ENCODE data around the gene CBL.

CBL gene

DNA sequence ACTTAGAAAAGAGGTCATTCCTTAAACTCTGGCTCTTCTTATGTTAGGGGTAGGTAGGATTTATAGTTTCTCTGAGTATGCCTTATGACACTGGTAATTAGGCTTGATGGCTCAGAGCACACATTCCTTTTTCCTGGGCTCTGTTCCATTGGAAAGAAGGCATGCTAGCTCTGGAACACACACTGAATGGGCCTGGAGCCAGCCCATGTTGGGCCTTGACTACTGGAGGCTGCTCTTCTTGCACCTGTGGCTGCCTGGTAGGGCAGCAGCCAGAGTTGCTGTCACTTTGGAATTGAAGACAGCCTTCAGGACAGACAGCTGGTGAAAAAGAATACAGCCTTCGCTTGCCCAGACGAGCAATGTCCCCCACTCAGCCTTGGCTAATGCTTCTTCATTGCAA, 92.6 kb downstream of the CBL start:
- TF ChIP-seq, protein P1, sequence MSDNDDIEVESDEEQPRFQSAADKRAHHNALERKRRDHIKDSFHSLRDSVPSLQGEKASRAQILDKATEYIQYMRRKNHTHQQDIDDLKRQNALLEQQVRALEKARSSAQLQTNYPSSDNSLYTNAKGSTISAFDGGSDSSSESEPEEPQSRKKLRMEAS (IDR thresholded peaks at IDR 0.05): no peak
- TF ChIP-seq ZBTB7A (IDR thresholded peaks at IDR 0.05; ENCODE audit: low read depth) (no peak), TAF1 (IDR thresholded peaks at IDR 0.05; ENCODE audit: low read depth) (no peak), EGR1 (IDR thresholded peaks at IDR 0.05) (no peak), YY1 (IDR thresholded peaks at IDR 0.05; ENCODE audit: low read depth) (no peak), TEAD4 (IDR thresholded peaks at IDR 0.05) (no peak), FOXM1 (IDR thresholded peaks at IDR 0.05; ENCODE audit: borderline replicate concordance, low read depth) (no peak)
- TF ChIP-seq, protein P2, sequence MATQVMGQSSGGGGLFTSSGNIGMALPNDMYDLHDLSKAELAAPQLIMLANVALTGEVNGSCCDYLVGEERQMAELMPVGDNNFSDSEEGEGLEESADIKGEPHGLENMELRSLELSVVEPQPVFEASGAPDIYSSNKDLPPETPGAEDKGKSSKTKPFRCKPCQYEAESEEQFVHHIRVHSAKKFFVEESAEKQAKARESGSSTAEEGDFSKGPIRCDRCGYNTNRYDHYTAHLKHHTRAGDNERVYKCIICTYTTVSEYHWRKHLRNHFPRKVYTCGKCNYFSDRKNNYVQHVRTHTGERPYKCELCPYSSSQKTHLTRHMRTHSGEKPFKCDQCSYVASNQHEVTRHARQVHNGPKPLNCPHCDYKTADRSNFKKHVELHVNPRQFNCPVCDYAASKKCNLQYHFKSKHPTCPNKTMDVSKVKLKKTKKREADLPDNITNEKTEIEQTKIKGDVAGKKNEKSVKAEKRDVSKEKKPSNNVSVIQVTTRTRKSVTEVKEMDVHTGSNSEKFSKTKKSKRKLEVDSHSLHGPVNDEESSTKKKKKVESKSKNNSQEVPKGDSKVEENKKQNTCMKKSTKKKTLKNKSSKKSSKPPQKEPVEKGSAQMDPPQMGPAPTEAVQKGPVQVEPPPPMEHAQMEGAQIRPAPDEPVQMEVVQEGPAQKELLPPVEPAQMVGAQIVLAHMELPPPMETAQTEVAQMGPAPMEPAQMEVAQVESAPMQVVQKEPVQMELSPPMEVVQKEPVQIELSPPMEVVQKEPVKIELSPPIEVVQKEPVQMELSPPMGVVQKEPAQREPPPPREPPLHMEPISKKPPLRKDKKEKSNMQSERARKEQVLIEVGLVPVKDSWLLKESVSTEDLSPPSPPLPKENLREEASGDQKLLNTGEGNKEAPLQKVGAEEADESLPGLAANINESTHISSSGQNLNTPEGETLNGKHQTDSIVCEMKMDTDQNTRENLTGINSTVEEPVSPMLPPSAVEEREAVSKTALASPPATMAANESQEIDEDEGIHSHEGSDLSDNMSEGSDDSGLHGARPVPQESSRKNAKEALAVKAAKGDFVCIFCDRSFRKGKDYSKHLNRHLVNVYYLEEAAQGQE (IDR thresholded peaks at IDR 0.05; ENCODE audit: low read depth): no peak

- TF ChIP-seq, protein P1 (IDR thresholded peaks at IDR 0.05): no peak
- no peak for TF ChIP-seq CEBPB (IDR thresholded peaks at IDR 0.05)
- no peak for TF ChIP-seq CREB1 (IDR thresholded peaks at IDR 0.05; ENCODE audit: low read depth)
- TF ChIP-seq RAD21 (IDR thresholded peaks at IDR 0.05; ENCODE audit: low read depth): no peak
- no peak for TF ChIP-seq FOXM1 (IDR thresholded peaks at IDR 0.05; ENCODE audit: borderline replicate concordance, low read depth)
- no peak for TF ChIP-seq TAF1 (IDR thresholded peaks at IDR 0.05; ENCODE audit: low read depth)
- TF ChIP-seq EP300 (IDR thresholded peaks at IDR 0.05; ENCODE audit: borderline replicate concordance): no peak
- no peak for TF ChIP-seq NFIC (IDR thresholded peaks at IDR 0.05)
- no peak for TF ChIP-seq TEAD4 (IDR thresholded peaks at IDR 0.05)
- TF ChIP-seq USF1 (IDR thresholded peaks at IDR 0.05): no peak
Measured at GRCh38 chr11:119299416-119299815, 93.3 kb downstream of the CBL start.

DNA sequence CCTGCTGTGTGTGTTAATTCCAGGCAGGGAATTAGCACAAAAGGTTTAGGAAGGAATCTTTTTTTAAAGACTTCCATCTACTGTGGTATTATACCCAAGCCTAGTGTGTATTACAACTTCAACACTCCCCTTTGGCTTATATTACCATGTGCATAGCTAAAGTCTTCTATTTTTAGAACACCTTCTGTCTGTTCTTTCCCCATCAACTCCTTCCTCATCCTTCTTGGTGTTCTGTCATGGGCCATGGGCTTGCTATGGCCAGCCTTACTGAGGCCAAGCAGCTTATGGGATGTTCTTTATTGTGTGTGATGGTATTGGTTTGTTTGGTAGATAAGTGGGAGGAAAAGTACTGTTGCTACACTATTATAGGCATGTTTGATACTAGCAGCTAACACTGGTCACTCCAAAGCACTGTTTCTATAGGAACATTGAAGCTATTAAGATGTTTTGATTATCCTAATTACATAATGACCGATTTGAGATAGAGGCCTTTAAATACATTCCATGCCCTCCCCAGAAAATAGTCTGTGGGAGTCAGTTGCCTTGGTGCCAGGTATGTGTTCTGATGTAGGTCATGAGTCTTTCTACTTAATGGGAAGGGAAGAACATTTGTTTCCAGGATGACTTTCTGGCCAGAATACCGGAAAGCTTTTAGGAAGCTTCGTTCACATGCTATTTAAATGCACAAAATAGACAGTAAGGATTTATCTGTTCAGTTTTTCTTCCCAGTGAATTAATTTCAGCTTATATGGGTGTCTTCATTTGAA, 94.2 kb downstream of the CBL start:
- TF ChIP-seq CREB1 (IDR thresholded peaks at IDR 0.05; ENCODE audit: low read depth) (no peak), FOXM1 (IDR thresholded peaks at IDR 0.05; ENCODE audit: borderline replicate concordance, low read depth) (no peak), EGR1 (IDR thresholded peaks at IDR 0.05) (no peak)

- TF ChIP-seq TCF12 (IDR thresholded peaks at IDR 0.05; ENCODE audit: low read depth) (no peak), FOXM1 (IDR thresholded peaks at IDR 0.05; ENCODE audit: borderline replicate concordance, low read depth) (no peak), YY1 (IDR thresholded peaks at IDR 0.05; ENCODE audit: low read depth) (no peak), CEBPB (IDR thresholded peaks at IDR 0.05) (no peak), RAD21 (IDR thresholded peaks at IDR 0.05; ENCODE audit: low read depth) (no peak), USF1 (IDR thresholded peaks at IDR 0.05) (no peak), CREB1 (IDR thresholded peaks at IDR 0.05; ENCODE audit: low read depth) (no peak), EP300 (IDR thresholded peaks at IDR 0.05; ENCODE audit: borderline replicate concordance) (no peak), TEAD4 (IDR thresholded peaks at IDR 0.05) (no peak), NFIC (IDR thresholded peaks at IDR 0.05) (no peak), ZBTB7A (IDR thresholded peaks at IDR 0.05; ENCODE audit: low read depth) (no peak), EGR1 (IDR thresholded peaks at IDR 0.05) (no peak), TAF1 (IDR thresholded peaks at IDR 0.05; ENCODE audit: low read depth) (no peak)
- TF ChIP-seq, protein P2 (IDR thresholded peaks at IDR 0.05; ENCODE audit: low read depth): no peak
- TF ChIP-seq, protein P1 (IDR thresholded peaks at IDR 0.05): no peak
Measured at GRCh38 chr11:119303227-119303718, 97.1 kb downstream of the CBL start.

DNA sequence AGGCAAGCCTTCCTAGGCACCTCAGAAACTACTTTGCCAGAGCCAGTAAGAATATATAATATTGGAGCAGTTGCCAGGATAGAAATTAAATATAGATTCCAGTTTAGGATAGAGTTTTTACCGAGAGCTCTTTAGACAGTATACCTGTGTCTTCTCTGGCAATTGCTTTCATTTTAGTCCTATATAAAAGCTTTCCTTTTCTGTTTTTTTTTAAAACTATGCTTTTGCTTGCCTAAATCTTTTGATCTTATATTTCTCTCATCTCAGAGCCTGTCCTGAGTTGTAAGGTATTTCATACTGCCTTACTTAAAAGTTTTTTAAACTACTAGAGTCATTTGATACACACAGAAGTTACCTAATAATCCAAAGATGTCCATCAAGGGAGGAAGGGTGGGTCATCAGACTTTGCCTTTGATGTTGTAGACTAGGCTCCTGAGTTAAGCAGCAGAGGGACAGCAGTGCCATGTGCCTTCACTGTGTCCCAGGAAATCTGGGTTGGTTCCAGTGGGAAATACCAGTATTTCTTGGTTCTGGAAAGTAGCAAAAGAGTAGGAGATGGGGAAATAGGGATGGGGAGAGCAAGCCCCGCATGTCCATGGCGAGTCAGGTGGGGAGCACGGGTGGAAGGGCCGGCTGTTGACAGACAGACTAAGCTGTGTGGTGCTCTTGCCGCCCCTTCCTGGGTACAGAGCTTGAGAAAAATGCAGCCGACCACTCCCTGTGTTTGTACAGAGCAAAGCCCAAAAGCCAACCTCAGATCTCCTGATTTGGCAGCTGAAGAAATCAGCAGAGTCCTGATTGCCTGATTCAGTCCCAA, 99.6 kb downstream of the CBL start:
- TF ChIP-seq, protein P1 (IDR thresholded peaks at IDR 0.05): no peak
- TF ChIP-seq TEAD4 (IDR thresholded peaks at IDR 0.05) (no peak), CREB1 (IDR thresholded peaks at IDR 0.05; ENCODE audit: low read depth) (no peak), EP300 (IDR thresholded peaks at IDR 0.05; ENCODE audit: borderline replicate concordance) (no peak), RAD21 (IDR thresholded peaks at IDR 0.05; ENCODE audit: low read depth) (no peak), NFIC (IDR thresholded peaks at IDR 0.05) (no peak), ZBTB7A (IDR thresholded peaks at IDR 0.05; ENCODE audit: low read depth) (no peak), USF1 (IDR thresholded peaks at IDR 0.05) (no peak), YY1 (IDR thresholded peaks at IDR 0.05; ENCODE audit: low read depth) (no peak), EGR1 (IDR thresholded peaks at IDR 0.05) (no peak), TAF1 (IDR thresholded peaks at IDR 0.05; ENCODE audit: low read depth) (no peak), CEBPB (IDR thresholded peaks at IDR 0.05) (no peak), FOXM1 (IDR thresholded peaks at IDR 0.05; ENCODE audit: borderline replicate concordance, low read depth) (no peak)
- TF ChIP-seq, protein P2 (IDR thresholded peaks at IDR 0.05; ENCODE audit: low read depth): no peak

All from Ishikawa (cell line).